Measurements from ENCODE around the gene SNX1.
"Not testable (repeated sequence)": the region's sequence is repeated elsewhere in the genome, so short reads cannot be mapped to it uniquely, and the experiment has no call there.

The SNX1 gene

DNA sequence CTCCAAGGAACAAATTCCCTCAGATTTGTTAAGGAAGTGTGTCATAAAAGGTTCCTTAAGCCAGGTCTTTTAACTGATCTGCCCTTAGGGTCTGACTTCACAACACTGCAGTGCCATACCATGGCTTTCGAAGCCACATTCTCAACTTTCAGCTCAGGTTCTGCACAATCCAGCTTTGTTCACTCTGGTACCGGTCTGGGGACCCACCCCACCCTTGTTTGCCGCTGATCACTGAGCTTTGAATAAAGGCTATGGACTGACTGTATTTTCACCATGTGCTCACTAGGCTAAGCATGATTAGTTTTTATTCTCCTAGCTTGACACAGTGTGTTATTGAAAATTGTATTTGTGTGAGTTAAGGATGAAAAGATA lies 15.9 kb downstream of the SNX1 start:
- H3K4me3 ChIP-seq (ENCODE audit: low read depth, low read length), result no peak overlapping the region
- TF ChIP-seq MAX (IDR thresholded peaks at IDR 0.05; ENCODE audit: low read depth, low read length) (peak; percentile 46; the same call in 1 of the 2 replicates), MYC (IDR thresholded peaks at IDR 0.05; ENCODE audit: low read depth, low read length) (no peak)
- DNase-seq (ENCODE audit: low read depth), result no peak

DNA sequence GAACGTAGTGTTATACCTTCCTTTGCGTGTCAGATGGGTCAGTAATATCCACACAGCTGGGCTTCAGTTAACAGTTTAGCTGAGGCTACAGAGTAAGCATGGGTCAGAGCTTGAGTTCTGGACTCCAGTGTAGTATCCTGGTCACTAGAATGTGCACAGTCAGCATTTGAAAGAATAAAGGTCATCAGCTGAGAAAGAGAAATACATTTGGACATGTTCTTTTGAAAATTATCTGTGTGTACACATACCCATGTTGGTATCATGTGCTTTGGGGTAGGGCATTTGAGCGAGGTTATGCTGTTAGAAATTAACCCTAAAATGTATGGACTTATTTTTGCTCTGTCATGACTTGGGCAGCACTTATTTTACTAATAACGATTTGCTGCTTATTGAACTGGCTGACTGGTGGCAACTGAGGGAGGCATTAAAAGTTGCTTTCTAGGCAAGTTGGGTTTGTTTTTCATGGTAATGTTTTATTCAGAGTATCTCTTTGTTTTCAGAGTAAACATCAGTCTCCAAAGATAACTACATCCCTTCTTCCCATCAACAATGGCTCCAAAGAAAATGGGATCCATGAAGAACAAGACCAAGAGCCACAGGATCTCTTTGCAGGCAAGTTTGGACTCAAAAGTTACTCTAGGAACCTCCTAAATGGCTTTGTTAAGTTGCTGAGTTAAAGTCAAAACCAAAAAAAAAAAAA lies 16.4 kb downstream of the SNX1 start:
- H3K4me3 ChIP-seq (ENCODE audit: low read depth, low read length), result no peak overlapping the region
- no peak for TF ChIP-seq MYC (IDR thresholded peaks at IDR 0.05; ENCODE audit: low read depth, low read length)
- no peak for TF ChIP-seq CTCF (IDR thresholded peaks at IDR 0.05; ENCODE audit: low read depth, low read length)
- TF ChIP-seq MAX (IDR thresholded peaks at IDR 0.05; ENCODE audit: low read depth, low read length), result no peak
- DNase-seq (ENCODE audit: low read depth), result no peak

DNA sequence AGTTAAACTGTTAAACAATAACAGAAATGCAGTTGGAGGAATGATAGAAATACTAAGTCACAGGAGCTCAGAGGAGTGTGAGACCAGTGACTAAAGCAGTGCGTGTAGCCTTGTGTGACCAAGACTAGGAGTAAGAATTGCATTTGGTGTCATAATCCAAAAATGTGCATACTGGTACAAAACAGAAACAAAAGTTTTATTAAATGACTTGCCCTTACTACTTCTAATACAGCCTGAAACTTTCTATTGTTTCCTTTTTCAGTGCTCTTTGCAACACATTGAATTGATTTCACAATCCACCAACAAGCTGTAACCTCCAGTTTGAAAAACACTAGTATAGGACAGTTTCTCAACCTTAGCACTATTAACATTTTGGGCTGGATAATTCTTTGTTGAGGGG lies 17.1 kb downstream of the SNX1 start:
- DNase-seq (ENCODE audit: low read depth), result peak; percentile 65
- no peak overlapping the region for H3K4me3 ChIP-seq (ENCODE audit: low read depth, low read length)

GRCh38 chr15:64117759-64118487 lies 22.1 kb downstream of the SNX1 start:
- no peak overlapping the region for H3K4me3 ChIP-seq (ENCODE audit: low read depth, low read length)
- TF ChIP-seq POLR2A (IDR thresholded peaks at IDR 0.05; ENCODE audit: extremely low read depth, insufficient read length), result no peak
- no peak for DNase-seq (ENCODE audit: low read depth)

More for the DNA sequence above, 17.1 kb downstream of the SNX1 start:
- TF ChIP-seq CTCF (IDR thresholded peaks at IDR 0.05; ENCODE audit: low read depth, low read length) (no peak), POLR2A (IDR thresholded peaks at IDR 0.05; ENCODE audit: extremely low read depth, insufficient read length) (no peak), MYC (IDR thresholded peaks at IDR 0.05; ENCODE audit: low read depth, low read length) (no peak), MAX (IDR thresholded peaks at IDR 0.05; ENCODE audit: low read depth, low read length) (no peak)

- DNase-seq (ENCODE audit: low read depth); H3K4me3 ChIP-seq (ENCODE audit: low read depth, low read length): not testable (repeated sequence)
Observed at GRCh38 chr15:64120322-64120721, 24.5 kb downstream of the SNX1 start.

DNA sequence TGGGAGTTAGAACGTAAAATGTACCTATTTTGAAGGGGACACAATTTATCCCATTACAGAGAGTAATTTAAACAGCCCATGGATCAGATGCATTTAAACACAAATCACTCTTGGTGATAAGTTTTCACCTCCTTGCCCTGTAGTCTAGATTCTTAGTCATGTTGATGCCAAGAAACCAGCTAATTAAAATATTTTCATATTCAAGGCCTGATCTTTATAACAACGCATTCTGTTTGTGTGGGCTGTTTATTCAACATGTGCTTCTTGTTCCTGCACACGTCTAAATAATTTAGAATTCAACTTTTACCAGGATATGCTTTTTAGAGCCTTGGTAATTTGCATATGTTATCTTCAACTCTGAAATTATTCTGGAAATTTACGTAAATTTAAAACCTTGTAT lies 25.8 kb downstream of the SNX1 start:
- no peak for DNase-seq (ENCODE audit: low read depth)
- no peak overlapping the region for H3K4me3 ChIP-seq (ENCODE audit: low read depth, low read length)
- TF ChIP-seq POLR2A (IDR thresholded peaks at IDR 0.05; ENCODE audit: extremely low read depth, insufficient read length) (no peak), MAX (IDR thresholded peaks at IDR 0.05; ENCODE audit: low read depth, low read length) (no peak), CTCF (IDR thresholded peaks at IDR 0.05; ENCODE audit: low read depth, low read length) (no peak), MYC (IDR thresholded peaks at IDR 0.05; ENCODE audit: low read depth, low read length) (no peak)

DNA sequence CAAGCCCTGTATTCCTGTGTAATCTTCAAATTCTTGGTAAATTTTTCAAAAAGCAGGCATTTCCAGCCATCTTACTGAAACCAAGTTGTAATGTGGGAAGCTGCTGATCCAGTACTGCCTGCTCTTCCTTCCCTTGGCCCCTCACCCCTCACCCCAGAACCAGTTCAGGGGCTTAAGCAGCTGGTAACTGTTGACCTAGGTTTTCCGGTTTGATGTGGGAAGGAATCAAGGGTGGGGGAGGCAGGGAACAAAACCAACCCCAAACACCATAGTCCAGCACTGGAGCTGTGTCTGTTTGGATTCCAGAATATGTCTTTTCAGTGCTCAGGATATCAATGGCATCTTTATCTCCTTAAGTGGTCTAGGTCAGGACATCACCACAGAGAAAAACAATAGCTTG lies 26.7 kb downstream of the SNX1 start:
- no peak for TF ChIP-seq MYC (IDR thresholded peaks at IDR 0.05; ENCODE audit: low read depth, low read length)
- TF ChIP-seq MAX (IDR thresholded peaks at IDR 0.05; ENCODE audit: low read depth, low read length), result no peak
- no peak for TF ChIP-seq POLR2A (IDR thresholded peaks at IDR 0.05; ENCODE audit: extremely low read depth, insufficient read length)
- TF ChIP-seq CTCF (IDR thresholded peaks at IDR 0.05; ENCODE audit: low read depth, low read length), result no peak
- no peak for DNase-seq (ENCODE audit: low read depth)
- no peak overlapping the region for H3K4me3 ChIP-seq (ENCODE audit: low read depth, low read length)
